ENCODE data around the gene IRAK3. TPM values are rescaled to one million over a fixed set of nuclear protein-coding genes. Genes with fewer than 3 reads are reported as not detected.

IRAK3 gene
- total and polyA plus RNA-seq, 2 donors (not counting 3 experiments of a cell fraction or from before 2014, with no cell fraction given) = 2.3 to 8.5 TPM

DNA sequence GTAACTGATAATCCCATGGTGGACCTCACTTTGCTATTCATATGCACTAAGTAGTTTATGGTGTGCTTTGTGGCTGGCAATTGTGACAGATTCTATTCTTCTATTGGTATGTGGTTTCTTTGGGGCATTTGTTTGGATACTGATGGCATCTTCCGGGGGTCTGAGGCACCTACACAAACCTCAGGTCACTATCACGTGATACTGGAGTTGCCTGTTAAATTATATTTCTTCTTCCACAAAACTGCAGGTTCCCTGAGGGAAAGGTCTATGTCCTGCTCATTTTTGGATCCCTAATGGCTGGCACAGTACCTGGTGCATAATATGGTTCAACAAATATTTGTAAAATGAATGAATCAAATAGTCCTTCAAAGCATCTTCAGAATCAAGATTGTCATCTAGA is 63.8 kb downstream of the IRAK3 start:
- no peak for DNase-seq (ENCODE audit: low read depth, low spot score)

More for the DNA sequence above, 63.8 kb downstream of the IRAK3 start:
- H3K9me3 ChIP-seq (replicated peaks; ENCODE audit: control insufficient read depth, insufficient read depth, low read length) = no peaks in the 10 kb centered on the region
- CTCF ChIA-PET = no interaction called here
- no peak overlapping the region for H3K4me3 ChIP-seq (replicated peaks in 1 of 3; ENCODE audit: insufficient read depth in 1 of 3, low read depth in 1 of 3, low read length in 3 of 3)
- no peak overlapping the region for H3K9ac ChIP-seq (replicated peaks; ENCODE audit: extremely low read depth, insufficient read depth, low read length)
- no TSS peak for BruUV-seq (replicated peaks)
- POLR2A ChIA-PET = no interaction called here
- dilution Hi-C loops (cut with MboI; ENCODE audit: extremely low pct_ligation_motif_present, low sequenced_read_pairs) (no loop called here), intact Hi-C loops (cut with micrococcal nuclease) (no loop called here)
- H2AFZ ChIP-seq (ENCODE audit: low read depth, low read length) = no peak overlapping the region
- H4K20me1 ChIP-seq (replicated peaks; ENCODE audit: control insufficient read depth, extremely low read depth, insufficient read depth, low read length) = no peaks in the 10 kb centered on the region
- no peaks in the 10 kb centered on the region for H3K9me1 ChIP-seq (replicated peaks; ENCODE audit: control insufficient read depth, extremely low read depth, insufficient read depth, low read length)
- no peaks in the 10 kb centered on the region for H3K79me2 ChIP-seq (ENCODE audit: control insufficient read depth, insufficient read depth, low read length)
- no peaks in the 10 kb centered on the region for H3K4me1 ChIP-seq (ENCODE audit: control insufficient read depth, extremely low read depth, insufficient read depth, low read length)
- H3K27me3 ChIP-seq (ENCODE audit: control insufficient read depth in 2 of 2, insufficient read depth in 2 of 2, low read length in 2 of 2) = peaks cover 0 to under 1% of the 10 kb centered on the region in 2 experiments
- no peak overlapping the region for H3K4me2 ChIP-seq (ENCODE audit: insufficient read depth, low read length)
- TF ChIP-seq GATA2 (IDR thresholded peaks at IDR 0.05; ENCODE audit: insufficient read depth, insufficient read length, low read depth, low read length) (no peak), FOS (IDR thresholded peaks at IDR 0.05; ENCODE audit: borderline replicate concordance, insufficient read depth, low read length) (no peak), POLR2AphosphoS5 (IDR thresholded peaks at IDR 0.05; ENCODE audit: insufficient read depth, low read depth, low read length) (no peak), JUN (IDR thresholded peaks at IDR 0.05; ENCODE audit: borderline replicate concordance, insufficient read depth, insufficient read length, low read depth) (no peak), POLR2A (IDR thresholded peaks at IDR 0.05; ENCODE audit: low read depth, low read length) (no peak), MYC (IDR thresholded peaks at IDR 0.05; ENCODE audit: low read depth, low read length) (no peak)
- TF ChIP-seq, protein P1, sequence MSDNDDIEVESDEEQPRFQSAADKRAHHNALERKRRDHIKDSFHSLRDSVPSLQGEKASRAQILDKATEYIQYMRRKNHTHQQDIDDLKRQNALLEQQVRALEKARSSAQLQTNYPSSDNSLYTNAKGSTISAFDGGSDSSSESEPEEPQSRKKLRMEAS (IDR thresholded peaks at IDR 0.05; ENCODE audit: insufficient read depth, insufficient read length) = no peak
- TF ChIP-seq, protein P2, sequence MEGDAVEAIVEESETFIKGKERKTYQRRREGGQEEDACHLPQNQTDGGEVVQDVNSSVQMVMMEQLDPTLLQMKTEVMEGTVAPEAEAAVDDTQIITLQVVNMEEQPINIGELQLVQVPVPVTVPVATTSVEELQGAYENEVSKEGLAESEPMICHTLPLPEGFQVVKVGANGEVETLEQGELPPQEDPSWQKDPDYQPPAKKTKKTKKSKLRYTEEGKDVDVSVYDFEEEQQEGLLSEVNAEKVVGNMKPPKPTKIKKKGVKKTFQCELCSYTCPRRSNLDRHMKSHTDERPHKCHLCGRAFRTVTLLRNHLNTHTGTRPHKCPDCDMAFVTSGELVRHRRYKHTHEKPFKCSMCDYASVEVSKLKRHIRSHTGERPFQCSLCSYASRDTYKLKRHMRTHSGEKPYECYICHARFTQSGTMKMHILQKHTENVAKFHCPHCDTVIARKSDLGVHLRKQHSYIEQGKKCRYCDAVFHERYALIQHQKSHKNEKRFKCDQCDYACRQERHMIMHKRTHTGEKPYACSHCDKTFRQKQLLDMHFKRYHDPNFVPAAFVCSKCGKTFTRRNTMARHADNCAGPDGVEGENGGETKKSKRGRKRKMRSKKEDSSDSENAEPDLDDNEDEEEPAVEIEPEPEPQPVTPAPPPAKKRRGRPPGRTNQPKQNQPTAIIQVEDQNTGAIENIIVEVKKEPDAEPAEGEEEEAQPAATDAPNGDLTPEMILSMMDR (IDR thresholded peaks at IDR 0.05; ENCODE audit: extremely low read depth in 1 of 2, insufficient read depth in 1 of 2, low read depth in 1 of 2, low read length in 2 of 2) = no peak
- H3K27ac ChIP-seq (ENCODE audit: insufficient read depth, low read depth, low read length) = no peak overlapping the region
- H3K36me3 ChIP-seq (ENCODE audit: control insufficient read depth in 2 of 2, extremely low read depth in 1 of 2, insufficient read depth in 2 of 2, low read length in 2 of 2) = no peaks in the 10 kb centered on the region
- no peak for FAIRE-seq

Measured in endothelial cell of umbilical vein (primary cell).